Measurements from ENCODE around the gene RHOF. TPM values are rescaled to one million over a fixed set of nuclear protein-coding genes. Genes with fewer than 3 reads are reported as not detected.
A peak's percentile ranks its signal among the peaks of the same experiment; 100 is the strongest.

The RHOF gene
- total and polyA plus RNA-seq, 2 of the 13 experiments (the other 11 are each of a cell fraction or from before 2014, with no cell fraction given), result 14.6 to 32.2 TPM

DNA sequence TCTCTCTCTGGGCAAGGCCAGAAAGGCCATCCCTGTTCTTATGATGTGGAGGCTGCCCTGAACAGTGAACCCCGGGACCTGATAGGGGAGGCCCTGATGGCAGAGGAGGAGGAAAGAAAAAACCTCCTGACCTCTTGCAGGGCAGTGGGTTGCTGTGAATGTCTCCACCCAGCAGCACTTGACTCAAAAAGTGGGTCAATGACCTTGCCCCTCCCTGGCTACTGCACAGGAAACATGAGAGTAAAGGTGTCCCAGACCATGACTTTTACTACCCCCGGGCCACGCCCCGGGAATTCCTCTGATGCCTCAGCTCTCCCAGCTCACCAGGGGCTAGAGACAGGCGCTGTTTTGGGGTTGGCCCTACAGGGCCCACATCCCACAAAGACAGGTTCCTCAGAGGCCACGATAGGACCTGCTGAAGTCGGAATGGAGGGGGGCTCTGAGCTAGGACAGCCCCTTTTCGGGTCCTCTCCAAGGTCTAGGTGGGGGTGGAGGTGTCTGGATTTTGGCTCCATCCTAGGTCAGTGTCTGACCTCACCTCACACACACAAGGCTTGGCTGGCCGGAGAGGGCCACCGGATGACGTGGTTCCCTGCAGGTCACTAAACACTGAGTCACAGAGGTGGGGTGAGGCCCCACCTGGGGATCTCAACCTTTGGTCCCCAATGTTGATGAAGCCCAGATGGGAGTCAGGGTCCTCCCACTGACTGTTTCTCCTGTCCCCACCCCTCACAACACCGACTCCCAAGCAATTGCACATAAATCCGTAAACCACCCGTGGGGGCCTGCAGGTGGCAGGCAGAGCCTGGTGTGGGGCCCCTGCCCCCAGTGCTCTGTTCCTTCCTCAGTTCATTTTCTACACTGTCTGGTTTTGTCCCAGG lies 1.6 kb downstream of the RHOF start (continued):
- TF ChIP-seq, protein P1, sequence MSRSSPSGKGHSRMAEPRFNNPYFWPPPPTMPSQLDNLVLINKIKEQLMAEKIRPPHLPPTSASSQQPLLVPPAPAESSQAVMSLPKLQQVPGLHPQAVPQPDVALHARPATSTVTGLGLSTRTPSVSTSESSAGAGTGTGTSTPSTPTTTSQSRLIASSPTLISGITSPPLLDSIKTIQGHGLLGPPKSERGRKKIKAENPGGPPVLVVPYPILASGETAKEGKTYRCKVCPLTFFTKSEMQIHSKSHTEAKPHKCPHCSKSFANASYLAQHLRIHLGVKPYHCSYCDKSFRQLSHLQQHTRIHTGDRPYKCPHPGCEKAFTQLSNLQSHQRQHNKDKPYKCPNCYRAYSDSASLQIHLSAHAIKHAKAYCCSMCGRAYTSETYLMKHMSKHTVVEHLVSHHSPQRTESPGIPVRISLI (CRISPR knock-in tag; IDR thresholded peaks at IDR 0.05; ENCODE audit: borderline replicate concordance), result no peak
- TF ChIP-seq MBD4 (IDR thresholded peaks at IDR 0.05; ENCODE audit: borderline replicate concordance, low read length) (no peak), ZNF775 (CRISPR knock-in tag; IDR thresholded peaks at IDR 0.05; ENCODE audit: borderline replicate concordance) (no peak), EZH2 (conservative IDR thresholded peaks at IDR 0.05; ENCODE audit: low read depth, low read length) (no peak), ZNF549 (CRISPR knock-in tag; IDR thresholded peaks at IDR 0.05) (no peak), ZSCAN20 (CRISPR knock-in tag; IDR thresholded peaks at IDR 0.05; ENCODE audit: borderline replicate concordance) (no peak), ZNF792 (CRISPR knock-in tag; IDR thresholded peaks at IDR 0.05) (peak; percentile 28), ONECUT2 (CRISPR knock-in tag; IDR thresholded peaks at IDR 0.05) (no peak), IRF2 (CRISPR knock-in tag; IDR thresholded peaks at IDR 0.05) (no peak), PCBP1 (IDR thresholded peaks at IDR 0.05; ENCODE audit: borderline replicate concordance, low read depth, low read length) (no peak), HMG20A (CRISPR knock-in tag; IDR thresholded peaks at IDR 0.05; ENCODE audit: borderline replicate concordance) (no peak), FOXA3 (CRISPR knock-in tag; IDR thresholded peaks at IDR 0.05) (peak; percentile 30; the same call in 1 of the 2 replicates), SKI (IDR thresholded peaks at IDR 0.05; ENCODE audit: partially characterized antibody) (peak; percentile 30), ZNF256 (CRISPR knock-in tag; conservative IDR thresholded peaks at IDR 0.05) (no peak), FOXJ3 (CRISPR knock-in tag; IDR thresholded peaks at IDR 0.05; ENCODE audit: borderline replicate concordance) (no peak), ZNF251 (CRISPR knock-in tag; IDR thresholded peaks at IDR 0.05) (no peak), CENPX (CRISPR knock-in tag; IDR thresholded peaks at IDR 0.05) (no peak)
- TF ChIP-seq, protein P2, sequence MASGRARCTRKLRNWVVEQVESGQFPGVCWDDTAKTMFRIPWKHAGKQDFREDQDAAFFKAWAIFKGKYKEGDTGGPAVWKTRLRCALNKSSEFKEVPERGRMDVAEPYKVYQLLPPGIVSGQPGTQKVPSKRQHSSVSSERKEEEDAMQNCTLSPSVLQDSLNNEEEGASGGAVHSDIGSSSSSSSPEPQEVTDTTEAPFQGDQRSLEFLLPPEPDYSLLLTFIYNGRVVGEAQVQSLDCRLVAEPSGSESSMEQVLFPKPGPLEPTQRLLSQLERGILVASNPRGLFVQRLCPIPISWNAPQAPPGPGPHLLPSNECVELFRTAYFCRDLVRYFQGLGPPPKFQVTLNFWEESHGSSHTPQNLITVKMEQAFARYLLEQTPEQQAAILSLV (CRISPR knock-in tag; IDR thresholded peaks at IDR 0.05; ENCODE audit: borderline replicate concordance), result no peak
- TF ChIP-seq, protein P3, sequence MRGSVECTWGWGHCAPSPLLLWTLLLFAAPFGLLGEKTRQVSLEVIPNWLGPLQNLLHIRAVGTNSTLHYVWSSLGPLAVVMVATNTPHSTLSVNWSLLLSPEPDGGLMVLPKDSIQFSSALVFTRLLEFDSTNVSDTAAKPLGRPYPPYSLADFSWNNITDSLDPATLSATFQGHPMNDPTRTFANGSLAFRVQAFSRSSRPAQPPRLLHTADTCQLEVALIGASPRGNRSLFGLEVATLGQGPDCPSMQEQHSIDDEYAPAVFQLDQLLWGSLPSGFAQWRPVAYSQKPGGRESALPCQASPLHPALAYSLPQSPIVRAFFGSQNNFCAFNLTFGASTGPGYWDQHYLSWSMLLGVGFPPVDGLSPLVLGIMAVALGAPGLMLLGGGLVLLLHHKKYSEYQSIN (CRISPR knock-in tag; IDR thresholded peaks at IDR 0.05; ENCODE audit: borderline replicate concordance), result no peak
- TF ChIP-seq, protein P4, sequence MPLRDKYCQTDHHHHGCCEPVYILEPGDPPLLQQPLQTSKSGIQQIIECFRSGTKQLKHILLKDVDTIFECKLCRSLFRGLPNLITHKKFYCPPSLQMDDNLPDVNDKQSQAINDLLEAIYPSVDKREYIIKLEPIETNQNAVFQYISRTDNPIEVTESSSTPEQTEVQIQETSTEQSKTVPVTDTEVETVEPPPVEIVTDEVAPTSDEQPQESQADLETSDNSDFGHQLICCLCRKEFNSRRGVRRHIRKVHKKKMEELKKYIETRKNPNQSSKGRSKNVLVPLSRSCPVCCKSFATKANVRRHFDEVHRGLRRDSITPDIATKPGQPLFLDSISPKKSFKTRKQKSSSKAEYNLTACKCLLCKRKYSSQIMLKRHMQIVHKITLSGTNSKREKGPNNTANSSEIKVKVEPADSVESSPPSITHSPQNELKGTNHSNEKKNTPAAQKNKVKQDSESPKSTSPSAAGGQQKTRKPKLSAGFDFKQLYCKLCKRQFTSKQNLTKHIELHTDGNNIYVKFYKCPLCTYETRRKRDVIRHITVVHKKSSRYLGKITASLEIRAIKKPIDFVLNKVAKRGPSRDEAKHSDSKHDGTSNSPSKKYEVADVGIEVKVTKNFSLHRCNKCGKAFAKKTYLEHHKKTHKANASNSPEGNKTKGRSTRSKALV (CRISPR knock-in tag; IDR thresholded peaks at IDR 0.05), result no peak
- TF ChIP-seq, protein P5, sequence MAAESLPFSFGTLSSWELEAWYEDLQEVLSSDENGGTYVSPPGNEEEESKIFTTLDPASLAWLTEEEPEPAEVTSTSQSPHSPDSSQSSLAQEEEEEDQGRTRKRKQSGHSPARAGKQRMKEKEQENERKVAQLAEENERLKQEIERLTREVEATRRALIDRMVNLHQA (CRISPR knock-in tag; IDR thresholded peaks at IDR 0.05), result no peak
- TF ChIP-seq, protein P6, sequence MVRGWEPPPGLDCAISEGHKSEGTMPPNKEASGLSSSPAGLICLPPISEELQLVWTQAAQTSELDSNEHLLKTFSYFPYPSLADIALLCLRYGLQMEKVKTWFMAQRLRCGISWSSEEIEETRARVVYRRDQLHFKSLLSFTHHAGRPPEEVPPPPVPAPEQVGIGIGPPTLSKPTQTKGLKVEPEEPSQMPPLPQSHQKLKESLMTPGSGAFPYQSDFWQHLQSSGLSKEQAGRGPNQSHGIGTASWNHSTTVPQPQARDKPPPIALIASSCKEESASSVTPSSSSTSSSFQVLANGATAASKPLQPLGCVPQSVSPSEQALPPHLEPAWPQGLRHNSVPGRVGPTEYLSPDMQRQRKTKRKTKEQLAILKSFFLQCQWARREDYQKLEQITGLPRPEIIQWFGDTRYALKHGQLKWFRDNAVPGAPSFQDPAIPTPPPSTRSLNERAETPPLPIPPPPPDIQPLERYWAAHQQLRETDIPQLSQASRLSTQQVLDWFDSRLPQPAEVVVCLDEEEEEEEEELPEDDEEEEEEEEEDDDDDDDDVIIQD (CRISPR knock-in tag; IDR thresholded peaks at IDR 0.05; ENCODE audit: low read depth), result no peak

Measured in HepG2 (cell line).